ENCODE data around the gene TMEM106A.
"Not testable (repeated sequence)": the region's sequence is repeated elsewhere in the genome, so short reads cannot be mapped to it uniquely, and the experiment has no call there.

- TF ChIP-seq ZNF143 (CRISPR knock-in tag; IDR thresholded peaks at IDR 0.05); KLF16 (IDR thresholded peaks at IDR 0.05); BRF2 (IDR thresholded peaks at IDR 0.05; ENCODE audit: borderline replicate concordance, insufficient read depth, insufficient read length); CREB1 (IDR thresholded peaks at IDR 0.05); CREB1 (CRISPR knock-in tag; IDR thresholded peaks at IDR 0.05); ELK1 (CRISPR knock-in tag; IDR thresholded peaks at IDR 0.05); HDAC6 (IDR thresholded peaks at IDR 0.05; ENCODE audit: low read depth, low read length); POLR2A (conservative IDR thresholded peaks at IDR 0.05); STAT6 (CRISPR knock-in tag; IDR thresholded peaks at IDR 0.05); OTX1 (CRISPR knock-in tag; IDR thresholded peaks at IDR 0.05); CEBPB (tag; IDR thresholded peaks at IDR 0.05); GTF2B (IDR thresholded peaks at IDR 0.05; ENCODE audit: extremely low read depth, insufficient read length); ZBTB1 (CRISPR knock-in tag; IDR thresholded peaks at IDR 0.05; ENCODE audit: borderline replicate concordance, low read depth); E2F1 (CRISPR knock-in tag; IDR thresholded peaks at IDR 0.05); U2AF1 (optimal IDR thresholded peaks at IDR 0.05; ENCODE audit: low read depth, low read length): not testable (repeated sequence)
Observed at GRCh38 chr17:43186656-43187055, 25.0 kb upstream of the TMEM106A start.

All from K562 (cell line).